ENCODE measurements around the gene ZNHIT1. TPM values are rescaled to one million over a fixed set of nuclear protein-coding genes. Genes with fewer than 3 reads are reported as not detected.

ZNHIT1 gene
- total and polyA plus RNA-seq, 4 donors: 52.7 to 149 (median 92.4) TPM

DNA sequence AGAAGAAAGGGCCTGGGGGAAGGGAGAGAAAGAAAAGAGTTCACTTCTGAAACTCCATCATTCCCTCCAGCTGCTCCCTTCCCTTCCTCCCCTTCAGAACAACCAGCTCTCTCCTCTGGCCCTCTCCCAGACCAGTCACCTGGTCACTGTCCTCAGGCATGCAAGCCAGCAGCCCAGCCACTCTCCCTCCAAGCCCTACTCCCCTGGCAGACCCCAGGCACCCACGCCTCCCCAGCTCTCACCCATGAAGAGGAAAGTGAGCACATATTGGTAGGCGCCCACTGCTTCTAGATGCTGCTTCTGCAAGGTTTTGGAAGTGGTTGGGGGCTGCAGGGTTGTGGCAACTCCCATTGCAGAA lies 17.5 kb upstream of the ZNHIT1 start:
- Histone ChIP-seq H3K9ac (ENCODE audit: low read depth in 1 of 2, low read length in 2 of 2) (no peak overlapping the region), H3K4me1 (ENCODE audit: control insufficient read depth in 4 of 4, insufficient read depth in 4 of 4, low read length in 3 of 4) (peaks cover 2 to 27% (median 15%) of the 10 kb centered on the region in 4 donors), H3K9me3 (ENCODE audit: control insufficient read depth in 4 of 4, low read length in 3 of 4) (no peaks in the 10 kb centered on the region), H3K4me3 (ENCODE audit: low read depth in 1 of 3, low read length in 3 of 3) (peak overlapping the region in 2 of 3 donors; percentile 6 to 32), H3K27me3 (ENCODE audit: control insufficient read depth in 4 of 4, insufficient read depth in 4 of 4, low read length in 3 of 4) (no peaks in the 10 kb centered on the region), H3K36me3 (ENCODE audit: control insufficient read depth in 4 of 4, insufficient read depth in 3 of 4, low read depth in 1 of 4, low read length in 3 of 4) (peaks cover 0 to 1% (median 0%) of the 10 kb centered on the region in 4 donors), H3K27ac (ENCODE audit: low read depth in 1 of 2, low read length in 2 of 2) (peak overlapping the region; percentile 3 to 40)
- no peak for DNase-seq (ENCODE audit: low spot score)
- WGBS: 62% methylated on average over 2 of the region's 2 CpGs
- TF ChIP-seq FOXA2 (IDR thresholded peaks at IDR 0.05) (no peak), TAF1 (conservative IDR thresholded peaks at IDR 0.05) (no peak), ZBTB33 (IDR thresholded peaks at IDR 0.05) (no peak), EGR1 (IDR thresholded peaks at IDR 0.05; ENCODE audit: low read depth in 2 of 2) (no peak), HNF4G (IDR thresholded peaks at IDR 0.05) (no peak), ATF3 (IDR thresholded peaks at IDR 0.05) (no peak), YY1 (IDR thresholded peaks at IDR 0.05) (no peak)
- TF ChIP-seq, protein P1, sequence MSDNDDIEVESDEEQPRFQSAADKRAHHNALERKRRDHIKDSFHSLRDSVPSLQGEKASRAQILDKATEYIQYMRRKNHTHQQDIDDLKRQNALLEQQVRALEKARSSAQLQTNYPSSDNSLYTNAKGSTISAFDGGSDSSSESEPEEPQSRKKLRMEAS (IDR thresholded peaks at IDR 0.05): no peak
- TF ChIP-seq, protein P2, sequence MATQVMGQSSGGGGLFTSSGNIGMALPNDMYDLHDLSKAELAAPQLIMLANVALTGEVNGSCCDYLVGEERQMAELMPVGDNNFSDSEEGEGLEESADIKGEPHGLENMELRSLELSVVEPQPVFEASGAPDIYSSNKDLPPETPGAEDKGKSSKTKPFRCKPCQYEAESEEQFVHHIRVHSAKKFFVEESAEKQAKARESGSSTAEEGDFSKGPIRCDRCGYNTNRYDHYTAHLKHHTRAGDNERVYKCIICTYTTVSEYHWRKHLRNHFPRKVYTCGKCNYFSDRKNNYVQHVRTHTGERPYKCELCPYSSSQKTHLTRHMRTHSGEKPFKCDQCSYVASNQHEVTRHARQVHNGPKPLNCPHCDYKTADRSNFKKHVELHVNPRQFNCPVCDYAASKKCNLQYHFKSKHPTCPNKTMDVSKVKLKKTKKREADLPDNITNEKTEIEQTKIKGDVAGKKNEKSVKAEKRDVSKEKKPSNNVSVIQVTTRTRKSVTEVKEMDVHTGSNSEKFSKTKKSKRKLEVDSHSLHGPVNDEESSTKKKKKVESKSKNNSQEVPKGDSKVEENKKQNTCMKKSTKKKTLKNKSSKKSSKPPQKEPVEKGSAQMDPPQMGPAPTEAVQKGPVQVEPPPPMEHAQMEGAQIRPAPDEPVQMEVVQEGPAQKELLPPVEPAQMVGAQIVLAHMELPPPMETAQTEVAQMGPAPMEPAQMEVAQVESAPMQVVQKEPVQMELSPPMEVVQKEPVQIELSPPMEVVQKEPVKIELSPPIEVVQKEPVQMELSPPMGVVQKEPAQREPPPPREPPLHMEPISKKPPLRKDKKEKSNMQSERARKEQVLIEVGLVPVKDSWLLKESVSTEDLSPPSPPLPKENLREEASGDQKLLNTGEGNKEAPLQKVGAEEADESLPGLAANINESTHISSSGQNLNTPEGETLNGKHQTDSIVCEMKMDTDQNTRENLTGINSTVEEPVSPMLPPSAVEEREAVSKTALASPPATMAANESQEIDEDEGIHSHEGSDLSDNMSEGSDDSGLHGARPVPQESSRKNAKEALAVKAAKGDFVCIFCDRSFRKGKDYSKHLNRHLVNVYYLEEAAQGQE (IDR thresholded peaks at IDR 0.05): no peak

GRCh38 chr7:101200862-101201599 lies 16.9 kb upstream of the ZNHIT1 start, which contains the start of gene MOGAT3:
Gene MOGAT3, minus strand, starts transcription at chr7:101201036. Its CDS starts 182 bp downstream, at chr7:101200854.
- Histone ChIP-seq H3K36me3 (ENCODE audit: control insufficient read depth in 4 of 4, insufficient read depth in 3 of 4, low read depth in 1 of 4, low read length in 3 of 4) (peaks cover 0 to 4% (median 2%) of the 10 kb centered on the region in 4 donors), H3K27ac (ENCODE audit: low read depth in 1 of 2, low read length in 2 of 2) (peak within 1 kb of the TSS; percentile 40 to 65), H3K9ac (ENCODE audit: low read depth in 1 of 2, low read length in 2 of 2) (no peak within 1 kb of the TSS), H3K4me1 (ENCODE audit: control insufficient read depth in 4 of 4, insufficient read depth in 4 of 4, low read length in 3 of 4) (peaks cover 2 to 27% (median 15%) of the 10 kb centered on the region in 4 donors), H3K4me3 (ENCODE audit: low read depth in 1 of 3, low read length in 3 of 3) (peak within 1 kb of the TSS in 2 of 3 donors; percentile 30 to 57), H3K9me3 (ENCODE audit: control insufficient read depth in 4 of 4, low read length in 3 of 4) (no peaks in the 10 kb centered on the region), H3K27me3 (ENCODE audit: control insufficient read depth in 4 of 4, insufficient read depth in 4 of 4, low read length in 3 of 4) (no peaks in the 10 kb centered on the region)
- TF ChIP-seq HNF4A (conservative IDR thresholded peaks at IDR 0.05): peak; percentile 74 to 75
- peak; percentile 19 for TF ChIP-seq YY1 (IDR thresholded peaks at IDR 0.05)
- no peak for TF ChIP-seq RAD21 (IDR thresholded peaks at IDR 0.05)
- TF ChIP-seq, protein P2 (IDR thresholded peaks at IDR 0.05): no peak
- peak in 1 of 2 donors; percentile 59 for TF ChIP-seq RXRA (IDR thresholded peaks at IDR 0.05)
- TF ChIP-seq, protein P3, sequence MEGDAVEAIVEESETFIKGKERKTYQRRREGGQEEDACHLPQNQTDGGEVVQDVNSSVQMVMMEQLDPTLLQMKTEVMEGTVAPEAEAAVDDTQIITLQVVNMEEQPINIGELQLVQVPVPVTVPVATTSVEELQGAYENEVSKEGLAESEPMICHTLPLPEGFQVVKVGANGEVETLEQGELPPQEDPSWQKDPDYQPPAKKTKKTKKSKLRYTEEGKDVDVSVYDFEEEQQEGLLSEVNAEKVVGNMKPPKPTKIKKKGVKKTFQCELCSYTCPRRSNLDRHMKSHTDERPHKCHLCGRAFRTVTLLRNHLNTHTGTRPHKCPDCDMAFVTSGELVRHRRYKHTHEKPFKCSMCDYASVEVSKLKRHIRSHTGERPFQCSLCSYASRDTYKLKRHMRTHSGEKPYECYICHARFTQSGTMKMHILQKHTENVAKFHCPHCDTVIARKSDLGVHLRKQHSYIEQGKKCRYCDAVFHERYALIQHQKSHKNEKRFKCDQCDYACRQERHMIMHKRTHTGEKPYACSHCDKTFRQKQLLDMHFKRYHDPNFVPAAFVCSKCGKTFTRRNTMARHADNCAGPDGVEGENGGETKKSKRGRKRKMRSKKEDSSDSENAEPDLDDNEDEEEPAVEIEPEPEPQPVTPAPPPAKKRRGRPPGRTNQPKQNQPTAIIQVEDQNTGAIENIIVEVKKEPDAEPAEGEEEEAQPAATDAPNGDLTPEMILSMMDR (IDR thresholded peaks at IDR 0.05; ENCODE audit: low read depth, low read length, missing input control): no peak
- peak; percentile 65 for TF ChIP-seq SP1 (IDR thresholded peaks at IDR 0.05)
- TF ChIP-seq TAF1 (conservative IDR thresholded peaks at IDR 0.05): no peak
- TF ChIP-seq EGR1 (IDR thresholded peaks at IDR 0.05; ENCODE audit: low read depth in 2 of 2): no peak
- no peak for TF ChIP-seq NR2F2 (IDR thresholded peaks at IDR 0.05)
- 9% methylated on average over 21 of the region's 21 CpGs for WGBS
- DNase-seq (ENCODE audit: low spot score): peak; percentile 66

Measured in liver (tissue), 9 donors.